GM12875 (cell line): ENCODE measurements around the gene MYH9.
"Not testable (repeated sequence)": the region's sequence is repeated elsewhere in the genome, so short reads cannot be mapped to it uniquely, and the experiment has no call there.

Experiments
- H3K4me3 ChIP-seq: one replicate; pipeline ENCODE4 v1.5.1; 2011; ENCODE audit warnings: low read depth, low read length, control low read depth
- TF ChIP-seq, protein P1 (sequence below): IDR thresholded peaks from 2 replicates; pipeline ENCODE4 v1.5.1; 2011; ENCODE audit warnings: low read depth, mild to moderate bottlenecking, control low read depth, inconsistent platforms, low read length, moderate library complexity, borderline replicate concordance; ENCODE audit not compliant: insufficient read depth

The MYH9 gene

GRCh38 chr22:36425977-36426523 lies 38.3 kb upstream of the MYH9 start:
- H3K4me3 ChIP-seq: no peak overlapping the region
- TF ChIP-seq, protein P1, sequence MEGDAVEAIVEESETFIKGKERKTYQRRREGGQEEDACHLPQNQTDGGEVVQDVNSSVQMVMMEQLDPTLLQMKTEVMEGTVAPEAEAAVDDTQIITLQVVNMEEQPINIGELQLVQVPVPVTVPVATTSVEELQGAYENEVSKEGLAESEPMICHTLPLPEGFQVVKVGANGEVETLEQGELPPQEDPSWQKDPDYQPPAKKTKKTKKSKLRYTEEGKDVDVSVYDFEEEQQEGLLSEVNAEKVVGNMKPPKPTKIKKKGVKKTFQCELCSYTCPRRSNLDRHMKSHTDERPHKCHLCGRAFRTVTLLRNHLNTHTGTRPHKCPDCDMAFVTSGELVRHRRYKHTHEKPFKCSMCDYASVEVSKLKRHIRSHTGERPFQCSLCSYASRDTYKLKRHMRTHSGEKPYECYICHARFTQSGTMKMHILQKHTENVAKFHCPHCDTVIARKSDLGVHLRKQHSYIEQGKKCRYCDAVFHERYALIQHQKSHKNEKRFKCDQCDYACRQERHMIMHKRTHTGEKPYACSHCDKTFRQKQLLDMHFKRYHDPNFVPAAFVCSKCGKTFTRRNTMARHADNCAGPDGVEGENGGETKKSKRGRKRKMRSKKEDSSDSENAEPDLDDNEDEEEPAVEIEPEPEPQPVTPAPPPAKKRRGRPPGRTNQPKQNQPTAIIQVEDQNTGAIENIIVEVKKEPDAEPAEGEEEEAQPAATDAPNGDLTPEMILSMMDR: no peak

DNA sequence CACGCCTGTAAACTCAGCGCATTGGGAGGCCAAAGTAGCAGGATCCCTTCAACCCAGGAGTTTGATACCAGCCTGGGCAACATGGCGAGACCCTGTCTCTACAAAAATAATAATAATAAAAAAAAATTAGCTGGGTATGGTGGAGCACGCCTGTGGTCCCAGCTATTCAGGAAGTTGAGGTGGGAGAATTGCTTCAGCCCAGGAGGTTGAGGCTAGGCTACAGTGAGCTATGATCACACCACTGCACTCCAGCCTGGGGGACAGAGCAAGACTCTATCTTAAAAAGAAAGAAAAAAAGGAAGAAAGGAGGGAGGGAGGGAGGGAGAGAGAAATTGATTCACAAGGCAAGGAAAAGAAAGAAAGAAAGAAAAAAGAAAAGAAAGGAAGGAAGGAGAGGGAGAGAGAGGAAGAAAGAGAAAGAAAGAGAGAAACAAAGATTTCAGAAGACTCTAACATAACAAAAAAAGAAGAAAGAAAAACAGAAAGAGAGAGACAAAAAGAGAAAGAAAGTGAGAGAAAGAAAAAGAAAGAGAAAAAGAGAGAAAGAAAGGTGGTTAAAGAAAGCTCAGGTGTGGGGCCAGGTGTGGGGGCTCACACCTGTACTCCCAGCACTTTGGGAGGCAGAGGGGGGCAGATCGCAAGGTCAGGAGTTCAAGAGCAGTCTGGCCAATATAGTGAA lies 37.3 kb upstream of the MYH9 start:
- no peak overlapping the region for H3K4me3 ChIP-seq
- TF ChIP-seq, protein P1: no peak

- not testable (repeated sequence) for H3K4me3 ChIP-seq
These were observed 36.7 kb upstream of the MYH9 start for GRCh38 chr22:36424466-36424865.

- no peak overlapping the region for H3K4me3 ChIP-seq
- TF ChIP-seq, protein P1: no peak
These were observed 36.0 kb upstream of the MYH9 start for GRCh38 chr22:36423461-36424404.

GRCh38 chr22:36422287-36423014 lies 34.7 kb upstream of the MYH9 start:
- TF ChIP-seq, protein P1: no peak

GRCh38 chr22:36419912-36420882 lies 32.4 kb upstream of the MYH9 start:
- H3K4me3 ChIP-seq: no peak overlapping the region
- TF ChIP-seq, protein P1: no peak

More at GRCh38 chr22:36422287-36423014, 34.7 kb upstream of the MYH9 start:
- no peak overlapping the region for H3K4me3 ChIP-seq
